OCI-LY7 (cell line): ENCODE results near the gene TCFL5. TPM values are rescaled to one million over a fixed set of nuclear protein-coding genes. Genes with fewer than 3 reads are reported as not detected.

Experiments
- BruUV-seq: library from RNA; stranded (reverse); fragments of 400-500 nt; replicated peaks from 2 replicates; lab custom pipeline; 2021; lab: Mats Ljungman, UMichigan
- CTCF ChIA-PET: fragments of 300-600 bp; sonication (Branson Sonifier 250); formaldehyde crosslinking; loops from one replicate; lab custom pipeline; 2022; ENCODE audit warnings: antibody characterized with exemption; ENCODE audit not compliant: unreplicated experiment; lab: Charles Lee
- POLR2A ChIA-PET: fragments of 300-600 bp; sonication (Branson Sonifier 250); formaldehyde crosslinking; loops from one replicate; lab custom pipeline; 2022; ENCODE audit warnings: antibody characterized with exemption; lab: Charles Lee
- DNase-seq: peaks from one replicate; pipeline ENCODE4 v3.0.0-alpha.2; 2015; ENCODE audit warnings: low spot score
- H2AFZ ChIP-seq: fragments of 200-600 bp; sonication (generic), shearing (Covaris generic); 2 replicates; pipeline ENCODE4 v1.6.1; 2014; ENCODE audit warnings: mild to moderate bottlenecking, antibody characterized with exemption, low read length, moderate library complexity
- H3K27ac ChIP-seq: fragments of 200-600 bp; sonication (generic); 2 replicates; pipeline ENCODE4 v1.5.1; 2014; ENCODE audit warnings: mixed run types, low read depth, mild to moderate bottlenecking, moderate library complexity, low read length, inconsistent platforms; ENCODE audit not compliant: poor library complexity, severe bottlenecking
- H3K36me3 ChIP-seq: fragments of 200-600 bp; sonication (generic); 2 replicates; pipeline ENCODE4 v1.6.1; 2014; ENCODE audit warnings: mild to moderate bottlenecking, antibody characterized with exemption, low read length, moderate library complexity, mixed read lengths; ENCODE audit not compliant: insufficient read depth
- H3K4me1 ChIP-seq: fragments of 200-600 bp; sonication (generic); 2 replicates; pipeline ENCODE4 v1.5.1; 2014; ENCODE audit warnings: mild to moderate bottlenecking, low read length; ENCODE audit not compliant: insufficient read depth, poor library complexity, severe bottlenecking
- H3K4me2 ChIP-seq: fragments of 200-600 bp; sonication (generic); 2 replicates; pipeline ENCODE4 v1.6.1; 2014; ENCODE audit warnings: mild to moderate bottlenecking, low read length
- H3K4me3 ChIP-seq: fragments of 200-600 bp; sonication (generic); 2 replicates; pipeline ENCODE4 v1.5.1; 2014; ENCODE audit warnings: mild to moderate bottlenecking, low read depth, low read length; ENCODE audit not compliant: poor library complexity, severe bottlenecking
- H3K79me2 ChIP-seq: fragments of 200-600 bp; sonication (generic); 2 replicates; pipeline ENCODE4 v1.6.1; 2016; ENCODE audit warnings: low read depth, mild to moderate bottlenecking, low read length, moderate library complexity, mixed read lengths; ENCODE audit not compliant: insufficient read depth
- H3K9me2 ChIP-seq: fragments of 200-600 bp; sonication (generic); 2 replicates; pipeline ENCODE4 v1.6.1; 2016; ENCODE audit warnings: mild to moderate bottlenecking, low read length, mixed read lengths; ENCODE audit not compliant: insufficient read depth
- H3K9me3 ChIP-seq: fragments of 200-600 bp; sonication (generic); 2 replicates; pipeline ENCODE4 v1.6.1; 2014; ENCODE audit warnings: mild to moderate bottlenecking, mixed run types, low read length, mixed read lengths
- H4K20me1 ChIP-seq: fragments of 200-600 bp; sonication (generic); 2 replicates; pipeline ENCODE4 v1.6.1; 2014; ENCODE audit warnings: mild to moderate bottlenecking, antibody characterized with exemption, low read length, moderate library complexity, mixed read lengths; ENCODE audit not compliant: insufficient read depth
- CTCF ChIP-seq: fragments of 200-600 bp; sonication (generic); conservative IDR thresholded peaks from 2 replicates; pipeline ENCODE4 v1.5.1; 2014; ENCODE audit warnings: mild to moderate bottlenecking, antibody characterized with exemption, low read length, moderate library complexity, mixed read lengths
- EZH2phosphoT487 ChIP-seq: fragments of 200-600 bp; sonication (generic); IDR thresholded peaks from 2 replicates; pipeline ENCODE4 v1.6.1; 2018; ENCODE audit warnings: low read depth, borderline replicate concordance, mild to moderate bottlenecking, mixed run types, antibody characterized with exemption, low read length, moderate library complexity, mixed read lengths
- intact Hi-C: fragments of 100-400 bp; cut with micrococcal nuclease; formaldehyde crosslinking; loops from one replicate; pipeline ENCODE4 v1.10.0; 2022; ENCODE audit not compliant: unreplicated experiment
- total RNA-seq, 2 experiments: library from RNA; depleted of rRNA in 1 of 2; stranded (reverse); fragments of >200 nt in 1 of 2; shearing (Covaris generic) in 1 of 2; gene quantifications; 2 replicates each; pipeline ENCODE4 v1.2.3, GENCODE V29; 2014 to 2022

The TCFL5 gene
- total RNA-seq, 2 experiments from 2014 or later, result 8.7 to 9.5 TPM

GRCh38 chr20:62815066-62815991, 46.3 kb downstream of the TCFL5 start:
- CTCF ChIA-PET, result no interaction called here
- Histone ChIP-seq H3K36me3 (peaks cover 30% of the 10 kb centered on the region), H3K9me2 (no peaks in the 10 kb centered on the region), H3K27ac (no peak overlapping the region), H4K20me1 (no peaks in the 10 kb centered on the region), H3K79me2 (no peaks in the 10 kb centered on the region), H3K4me1 (no peaks in the 10 kb centered on the region), H3K4me2 (no peak overlapping the region), H2AFZ (no peak overlapping the region), H3K4me3 (no peak overlapping the region), H3K9me3 (no peaks in the 10 kb centered on the region)
- BruUV-seq, result no TSS peak
- POLR2A ChIA-PET, result no interaction called here
- intact Hi-C loops, result no loop called here
- TF ChIP-seq EZH2phosphoT487, result no peak
- TF ChIP-seq CTCF, result no peak
- DNase-seq, result no peak

- H4K20me1 ChIP-seq, result no peaks in the 10 kb centered on the region
- no peak overlapping the region for H2AFZ ChIP-seq
- H3K9me2 ChIP-seq, result no peaks in the 10 kb centered on the region
- H3K4me3 ChIP-seq, result no peak overlapping the region
- BruUV-seq, result no TSS peak
- no peaks in the 10 kb centered on the region for H3K4me1 ChIP-seq
- peaks cover 37% of the 10 kb centered on the region for H3K36me3 ChIP-seq
- H3K79me2 ChIP-seq, result no peaks in the 10 kb centered on the region
- H3K9me3 ChIP-seq, result no peaks in the 10 kb centered on the region
- ChIA-PET POLR2A (no interaction called here), CTCF (no interaction called here)
- no peak for TF ChIP-seq EZH2phosphoT487
- no peak for TF ChIP-seq CTCF
- intact Hi-C loops, result no loop called here
- H3K27ac ChIP-seq, result no peak overlapping the region
- no peak overlapping the region for H3K4me2 ChIP-seq
- no peak for DNase-seq
Measured at GRCh38 chr20:62814709-62815065, 46.9 kb downstream of the TCFL5 start.

GRCh38 chr20:62814060-62814708, 47.4 kb downstream of the TCFL5 start:
- H3K4me1 ChIP-seq, result no peaks in the 10 kb centered on the region
- TF ChIP-seq CTCF (no peak), EZH2phosphoT487 (no peak)
- no peak overlapping the region for H3K4me3 ChIP-seq
- CTCF ChIA-PET, result no interaction called here
- no peaks in the 10 kb centered on the region for H3K9me3 ChIP-seq
- H2AFZ ChIP-seq, result no peak overlapping the region
- POLR2A ChIA-PET, result no interaction called here
- no peaks in the 10 kb centered on the region for H3K9me2 ChIP-seq
- no TSS peak for BruUV-seq
- H3K79me2 ChIP-seq, result no peaks in the 10 kb centered on the region
- DNase-seq, result no peak
- intact Hi-C loops, result no loop called here
- H3K36me3 ChIP-seq, result peaks cover 42% of the 10 kb centered on the region
- H4K20me1 ChIP-seq, result no peaks in the 10 kb centered on the region
- no peak overlapping the region for H3K4me2 ChIP-seq
- no peak overlapping the region for H3K27ac ChIP-seq
